H7 (cell line): ENCODE results near the gene CHD9NB. TPM values are rescaled to one million over a fixed set of nuclear protein-coding genes. Genes with fewer than 3 reads are reported as not detected.
"Not testable (repeated sequence)": the region's sequence is repeated elsewhere in the genome, so short reads cannot be mapped to it uniquely, and the experiment has no call there.

ENCODE experiments used
- DNase-seq: peaks from one replicate; pipeline ENCODE4 v3.0.0; 2012
- H3K27me3 ChIP-seq: 2 replicates; pipeline ENCODE4 v1.6.0; 2011; ENCODE audit warnings: mild to moderate bottlenecking, low read length; ENCODE audit not compliant: control insufficient read depth, insufficient read depth
- H3K36me3 ChIP-seq: replicated peaks from 2 replicates; pipeline ENCODE4 v1.5.1; 2011; ENCODE audit warnings: low read length; ENCODE audit not compliant: control insufficient read depth, insufficient read depth
- H3K4me3 ChIP-seq: 2 replicates; pipeline ENCODE4 v1.5.1; 2011; ENCODE audit warnings: low read depth, mild to moderate bottlenecking, control low read depth, low read length, moderate library complexity; ENCODE audit not compliant: insufficient read depth
- total RNA-seq: library from RNA; depleted of rRNA; stranded (reverse); fragments of >200 nt; shearing (Covaris generic); gene quantifications from 2 replicates; pipeline ENCODE4 v1.2.3, GENCODE V29; 2014

CHD9NB gene
- total RNA-seq, 1 experiment from 2014 or later, result 2.0 TPM

- not testable (repeated sequence) for DNase-seq, H3K27me3 ChIP-seq, H3K36me3 ChIP-seq, H3K4me3 ChIP-seq
Measured at GRCh38 chr16:53036711-53037110, 16.0 kb downstream of the CHD9NB start.

GRCh38 chr16:53036066-53036465 is 16.6 kb downstream of the CHD9NB start:
- no peaks in the 10 kb centered on the region for H3K27me3 ChIP-seq
- DNase-seq, result no peak
- H3K4me3 ChIP-seq, result no peak overlapping the region
- no peaks in the 10 kb centered on the region for H3K36me3 ChIP-seq

- H3K4me3 ChIP-seq, result no peak overlapping the region
- H3K27me3 ChIP-seq, result no peaks in the 10 kb centered on the region
- DNase-seq, result no peak
- no peaks in the 10 kb centered on the region for H3K36me3 ChIP-seq
Measured at GRCh38 chr16:53035176-53035942, 17.3 kb downstream of the CHD9NB start.

GRCh38 chr16:53034306-53034705 is 18.4 kb downstream of the CHD9NB start:
- H3K27me3 ChIP-seq, result no peaks in the 10 kb centered on the region
- no peaks in the 10 kb centered on the region for H3K36me3 ChIP-seq
- no peak for DNase-seq
- H3K4me3 ChIP-seq, result no peak overlapping the region

GRCh38 chr16:53031323-53031942 is 21.3 kb downstream of the CHD9NB start:
- peak; percentile 64 for DNase-seq
- no peak overlapping the region for H3K4me3 ChIP-seq
- H3K36me3 ChIP-seq, result no peaks in the 10 kb centered on the region
- no peaks in the 10 kb centered on the region for H3K27me3 ChIP-seq

GRCh38 chr16:53029971-53030370 is 22.7 kb downstream of the CHD9NB start:
- no peak for DNase-seq
- no peaks in the 10 kb centered on the region for H3K36me3 ChIP-seq
- no peaks in the 10 kb centered on the region for H3K27me3 ChIP-seq
- H3K4me3 ChIP-seq, result no peak overlapping the region

GRCh38 chr16:53024045-53024444 is 28.7 kb downstream of the CHD9NB start:
- H3K27me3 ChIP-seq, result no peaks in the 10 kb centered on the region
- no peaks in the 10 kb centered on the region for H3K36me3 ChIP-seq
- no peak overlapping the region for H3K4me3 ChIP-seq
- no peak for DNase-seq

- Histone ChIP-seq H3K27me3 (no peaks in the 10 kb centered on the region), H3K36me3 (no peaks in the 10 kb centered on the region), H3K4me3 (no peak overlapping the region)
- DNase-seq, result peak; percentile 64
Measured at GRCh38 chr16:53022374-53022773, 30.3 kb downstream of the CHD9NB start.

- DNase-seq, result no peak
- H3K36me3 ChIP-seq, result no peaks in the 10 kb centered on the region
- no peak overlapping the region for H3K4me3 ChIP-seq
- H3K27me3 ChIP-seq, result no peaks in the 10 kb centered on the region
Measured at GRCh38 chr16:53018834-53019416, 33.8 kb downstream of the CHD9NB start.

- Histone ChIP-seq H3K36me3 (no peaks in the 10 kb centered on the region), H3K4me3 (no peak overlapping the region), H3K27me3 (no peaks in the 10 kb centered on the region)
- DNase-seq, result no peak
Measured at GRCh38 chr16:53014287-53014686, 38.4 kb downstream of the CHD9NB start.

GRCh38 chr16:53007095-53007494 is 45.6 kb downstream of the CHD9NB start:
- no peaks in the 10 kb centered on the region for H3K36me3 ChIP-seq
- DNase-seq, result no peak
- no peaks in the 10 kb centered on the region for H3K27me3 ChIP-seq
- no peak overlapping the region for H3K4me3 ChIP-seq

- no peaks in the 10 kb centered on the region for H3K27me3 ChIP-seq
- no peak for DNase-seq
- no peaks in the 10 kb centered on the region for H3K36me3 ChIP-seq
- no peak overlapping the region for H3K4me3 ChIP-seq
Measured at GRCh38 chr16:52997922-52998321, 54.8 kb downstream of the CHD9NB start.

- no peaks in the 10 kb centered on the region for H3K36me3 ChIP-seq
- H3K4me3 ChIP-seq, result no peak overlapping the region
- DNase-seq, result no peak
- no peaks in the 10 kb centered on the region for H3K27me3 ChIP-seq
Measured at GRCh38 chr16:52994942-52995341, 57.8 kb downstream of the CHD9NB start.

GRCh38 chr16:52993179-52993578 is 59.5 kb downstream of the CHD9NB start:
- no peak overlapping the region for H3K4me3 ChIP-seq
- peak; percentile 8 for DNase-seq
- H3K27me3 ChIP-seq, result no peaks in the 10 kb centered on the region
- H3K36me3 ChIP-seq, result no peaks in the 10 kb centered on the region

- Histone ChIP-seq H3K36me3 (no peaks in the 10 kb centered on the region), H3K4me3 (no peak overlapping the region), H3K27me3 (no peaks in the 10 kb centered on the region)
- DNase-seq, result no peak
Measured at GRCh38 chr16:52991572-52991971, 61.1 kb downstream of the CHD9NB start.
